ENCODE results near the gene EML2. TPM values are rescaled to one million over a fixed set of nuclear protein-coding genes. Genes with fewer than 3 reads are reported as not detected.

Gene EML2
- total RNA-seq, 1 experiment from 2014 or later, result 42.8 TPM

GRCh38 chr19:45659096-45659729, 20.0 kb upstream of the EML2 start:
- no peak for DNase-seq (ENCODE audit: low read depth, low spot score)
- in situ Hi-C loops (cut with HindIII; ENCODE audit: low pct_unique_long_range_greater_than_20kb, low sequenced_read_pairs), result no loop called here

GRCh38 chr19:45657520-45658167, 18.4 kb upstream of the EML2 start:
- DNase-seq (ENCODE audit: low read depth, low spot score), result no peak
- in situ Hi-C loops (cut with HindIII; ENCODE audit: low pct_unique_long_range_greater_than_20kb, low sequenced_read_pairs), result no loop called here

- no peak for DNase-seq (ENCODE audit: low read depth, low spot score)
- in situ Hi-C loops (cut with HindIII; ENCODE audit: low pct_unique_long_range_greater_than_20kb, low sequenced_read_pairs), result no loop called here
Measured at GRCh38 chr19:45655073-45655472, 15.9 kb upstream of the EML2 start.

- no peak for DNase-seq (ENCODE audit: low read depth, low spot score)
- in situ Hi-C loops (cut with HindIII; ENCODE audit: low pct_unique_long_range_greater_than_20kb, low sequenced_read_pairs), result no loop called here
Measured at GRCh38 chr19:45653634-45654033, 14.4 kb upstream of the EML2 start.

- in situ Hi-C loops (cut with HindIII; ENCODE audit: low pct_unique_long_range_greater_than_20kb, low sequenced_read_pairs), result no loop called here
- DNase-seq (ENCODE audit: low read depth, low spot score), result no peak
Measured at GRCh38 chr19:45650722-45651121, 11.5 kb upstream of the EML2 start.

GRCh38 chr19:45646345-45646698, 7.1 kb upstream of the EML2 start:
- in situ Hi-C loops (cut with HindIII; ENCODE audit: low pct_unique_long_range_greater_than_20kb, low sequenced_read_pairs), result no loop called here

GRCh38 chr19:45645631-45646344, 6.6 kb upstream of the EML2 start:
- DNase-seq (ENCODE audit: low read depth, low spot score), result peak; percentile 95
- in situ Hi-C loops (cut with HindIII; ENCODE audit: low pct_unique_long_range_greater_than_20kb, low sequenced_read_pairs), result no loop called here

More at GRCh38 chr19:45646345-45646698, 7.1 kb upstream of the EML2 start:
- DNase-seq (ENCODE audit: low read depth, low spot score), result no peak

- no peak for DNase-seq (ENCODE audit: low read depth, low spot score)
- in situ Hi-C loops (cut with HindIII; ENCODE audit: low pct_unique_long_range_greater_than_20kb, low sequenced_read_pairs), result no loop called here
Measured at GRCh38 chr19:45645068-45645630, 6.0 kb upstream of the EML2 start.

GRCh38 chr19:45643927-45644771, 5.0 kb upstream of the EML2 start:
- in situ Hi-C loops (cut with HindIII; ENCODE audit: low pct_unique_long_range_greater_than_20kb, low sequenced_read_pairs), result no loop called here
- no peak for DNase-seq (ENCODE audit: low read depth, low spot score)

GRCh38 chr19:45643024-45643926, 4.1 kb upstream of the EML2 start:
- peak; percentile 85 for DNase-seq (ENCODE audit: low read depth, low spot score)
- in situ Hi-C loops (cut with HindIII; ENCODE audit: low pct_unique_long_range_greater_than_20kb, low sequenced_read_pairs), result no loop called here

GRCh38 chr19:45641274-45642105, 2.3 kb upstream of the EML2 start:
- in situ Hi-C loops (cut with HindIII; ENCODE audit: low pct_unique_long_range_greater_than_20kb, low sequenced_read_pairs), result no loop called here
- peak; percentile 90 for DNase-seq (ENCODE audit: low read depth, low spot score)

GRCh38 chr19:45640849-45641273, 1.7 kb upstream of the EML2 start:
- in situ Hi-C loops (cut with HindIII; ENCODE audit: low pct_unique_long_range_greater_than_20kb, low sequenced_read_pairs), result no loop called here
- no peak for DNase-seq (ENCODE audit: low read depth, low spot score)

GRCh38 chr19:45637890-45638667, 1.1 kb downstream of the EML2 start:
- in situ Hi-C loops (cut with HindIII; ENCODE audit: low pct_unique_long_range_greater_than_20kb, low sequenced_read_pairs), result no loop called here
- peak; percentile 41 for DNase-seq (ENCODE audit: low read depth, low spot score)

GRCh38 chr19:45636902-45637301, 2.3 kb downstream of the EML2 start:
- DNase-seq (ENCODE audit: low read depth, low spot score), result no peak
- in situ Hi-C loops (cut with HindIII; ENCODE audit: low pct_unique_long_range_greater_than_20kb, low sequenced_read_pairs), result no loop called here

GRCh38 chr19:45636275-45636674, 2.9 kb downstream of the EML2 start:
- in situ Hi-C loops (cut with HindIII; ENCODE audit: low pct_unique_long_range_greater_than_20kb, low sequenced_read_pairs), result no loop called here
- no peak for DNase-seq (ENCODE audit: low read depth, low spot score)

Data from SK-MEL-5 (cell line).